ENCODE measurements around the gene THADA. TPM values are rescaled to one million over a fixed set of nuclear protein-coding genes. Genes with fewer than 3 reads are reported as not detected.

THADA gene
- total and polyA plus RNA-seq, 8 donors = 32.9 to 42.7 (median 37.2) TPM

- Histone ChIP-seq H3K9me3 (no peaks in the 10 kb centered on the region), H3K27me3 (no peaks in the 10 kb centered on the region), H3K36me3 (peaks cover 0 to 11% of the 10 kb centered on the region in 2 donors), H3K27ac (peak overlapping the region; percentile 53 to 84), H3K4me1 (peaks cover 25 to 48% of the 10 kb centered on the region in 2 donors), H3K4me3 (no peak overlapping the region)
- intact Hi-C loops (cut with DNase I) = no loop called here
- ATAC-seq (peak; percentile 51), DNase-seq (no peak)
- TF ChIP-seq CTCF (IDR thresholded peaks at IDR 0.05) = no peak
Measured at GRCh38 chr2:43344868-43345373, 250.9 kb downstream of the THADA start.

GRCh38 chr2:43343573-43344304, 252.1 kb downstream of the THADA start:
- DNase-seq (peak in 2 of 4 donors; percentile 65 to 90), ATAC-seq (peak; percentile 77)
- Histone ChIP-seq H3K36me3 (peaks cover 0 to 11% of the 10 kb centered on the region in 2 donors), H3K27ac (peak overlapping the region in 1 of 2 donors; percentile 84), H3K9me3 (no peaks in the 10 kb centered on the region), H3K4me1 (peaks cover 25 to 41% of the 10 kb centered on the region in 2 donors), H3K27me3 (no peaks in the 10 kb centered on the region), H3K4me3 (no peak overlapping the region)
- intact Hi-C loops (cut with DNase I) = no loop called here
- TF ChIP-seq CTCF (IDR thresholded peaks at IDR 0.05) = no peak

GRCh38 chr2:43341959-43342757, 253.7 kb downstream of the THADA start:
- Histone ChIP-seq H3K4me3 (no peak overlapping the region), H3K36me3 (peaks cover 0 to 11% of the 10 kb centered on the region in 2 donors), H3K4me1 (peaks cover 25 to 36% of the 10 kb centered on the region in 2 donors), H3K27ac (peak overlapping the region in 1 of 2 donors; percentile 57), H3K9me3 (no peaks in the 10 kb centered on the region), H3K27me3 (no peaks in the 10 kb centered on the region)
- no peak for TF ChIP-seq CTCF (IDR thresholded peaks at IDR 0.05)
- intact Hi-C loops (cut with DNase I) = no loop called here
- peak; percentile 51 for ATAC-seq
- DNase-seq = no peak

- no peak for DNase-seq
- ATAC-seq = no peak
- peak overlapping the region; percentile 11 to 20 for H3K27ac ChIP-seq
- H3K9me3 ChIP-seq = no peaks in the 10 kb centered on the region
- intact Hi-C loops (cut with DNase I) = no loop called here
- no peak for TF ChIP-seq CTCF (IDR thresholded peaks at IDR 0.05)
- H3K27me3 ChIP-seq = no peaks in the 10 kb centered on the region
- H3K4me1 ChIP-seq = peaks cover 25 to 31% of the 10 kb centered on the region in 2 donors
- H3K4me3 ChIP-seq = no peak overlapping the region
- H3K36me3 ChIP-seq = peaks cover 0 to 11% of the 10 kb centered on the region in 2 donors
Measured at GRCh38 chr2:43340945-43341356, 254.9 kb downstream of the THADA start.

GRCh38 chr2:43340066-43340465, 255.8 kb downstream of the THADA start:
- no peak for DNase-seq
- H3K4me1 ChIP-seq = peaks cover 18 to 25% of the 10 kb centered on the region in 2 donors
- H3K27ac ChIP-seq = peak overlapping the region in 1 of 2 donors; percentile 20
- H3K27me3 ChIP-seq = no peaks in the 10 kb centered on the region
- no peaks in the 10 kb centered on the region for H3K9me3 ChIP-seq
- no peak for ATAC-seq
- TF ChIP-seq CTCF (IDR thresholded peaks at IDR 0.05) = no peak
- intact Hi-C loops (cut with DNase I) = no loop called here
- H3K4me3 ChIP-seq = no peak overlapping the region
- peaks cover 0 to 11% of the 10 kb centered on the region in 2 donors for H3K36me3 ChIP-seq
